ENCODE results near the gene PRKCA. TPM values are rescaled to one million over a fixed set of nuclear protein-coding genes. Genes with fewer than 3 reads are reported as not detected.

Gene PRKCA
- total RNA-seq, 1 experiment from 2014 or later = 22.6 TPM

DNA sequence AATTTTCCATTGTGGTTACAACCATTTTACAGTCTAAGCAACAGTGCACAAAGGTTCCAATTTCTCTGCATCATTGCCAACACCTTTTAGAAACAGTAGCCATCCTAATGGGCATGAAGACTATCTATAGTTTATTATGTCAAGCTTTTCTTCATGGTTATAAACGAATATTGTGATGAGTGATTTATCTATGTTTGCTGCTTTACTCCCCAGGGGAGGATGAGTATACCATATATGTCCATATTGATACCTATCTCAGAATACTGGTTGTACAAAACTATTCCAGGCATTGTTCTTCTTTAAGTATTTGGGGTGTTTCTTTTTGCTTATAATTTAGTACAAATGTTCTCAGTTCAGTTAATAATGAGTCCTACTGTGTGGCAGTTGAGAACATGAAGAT, 98.3 kb downstream of the PRKCA start:
- DNase-seq (no peak), ATAC-seq (no peak)
- H3K27ac ChIP-seq (ENCODE audit: low read length) = no peak overlapping the region
- no peak overlapping the region for H3K4me3 ChIP-seq (ENCODE audit: low read length)
- TF ChIP-seq EZH2 (IDR thresholded peaks at IDR 0.05; ENCODE audit: low read length, unreplicated experiment) (no peak), CTCF (conservative IDR thresholded peaks at IDR 0.05; ENCODE audit: low read depth, low read length) (no peak), EZH2phosphoT487 (IDR thresholded peaks at IDR 0.05; ENCODE audit: borderline replicate concordance, low read length) (no peak)
- no TSS peak for BruUV-seq (replicated peaks)
- intact Hi-C loops (cut with micrococcal nuclease) = no loop called here
- H3K9me2 ChIP-seq (replicated peaks; ENCODE audit: low read length) = no peaks in the 10 kb centered on the region
- H3K4me1 ChIP-seq (ENCODE audit: insufficient read depth, low read length) = no peaks in the 10 kb centered on the region
- H4K20me1 ChIP-seq (ENCODE audit: low read length) = no peaks in the 10 kb centered on the region
- no peaks in the 10 kb centered on the region for H3F3A ChIP-seq (ENCODE audit: low read length, unreplicated experiment)
- CTCF ChIA-PET = no interaction called here
- H3K9ac ChIP-seq (ENCODE audit: low read length) = no peak overlapping the region
- H3K27me3 ChIP-seq (ENCODE audit: low read length) = no peaks in the 10 kb centered on the region
- peaks cover 4% of the 10 kb centered on the region; the same call in 1 of the 2 replicates for H3K9me3 ChIP-seq (ENCODE audit: low read length)
- H3K4me2 ChIP-seq (ENCODE audit: low read length) = no peak overlapping the region
- POLR2A ChIA-PET (ENCODE audit: unreplicated experiment) = no interaction called here
- no peak overlapping the region for H2AFZ ChIP-seq (ENCODE audit: low read length)
- H3K36me3 ChIP-seq (ENCODE audit: low read depth, low read length) = peaks cover 14% of the 10 kb centered on the region
- peaks cover 41% of the 10 kb centered on the region for H3K79me2 ChIP-seq (ENCODE audit: low read length)

DNA sequence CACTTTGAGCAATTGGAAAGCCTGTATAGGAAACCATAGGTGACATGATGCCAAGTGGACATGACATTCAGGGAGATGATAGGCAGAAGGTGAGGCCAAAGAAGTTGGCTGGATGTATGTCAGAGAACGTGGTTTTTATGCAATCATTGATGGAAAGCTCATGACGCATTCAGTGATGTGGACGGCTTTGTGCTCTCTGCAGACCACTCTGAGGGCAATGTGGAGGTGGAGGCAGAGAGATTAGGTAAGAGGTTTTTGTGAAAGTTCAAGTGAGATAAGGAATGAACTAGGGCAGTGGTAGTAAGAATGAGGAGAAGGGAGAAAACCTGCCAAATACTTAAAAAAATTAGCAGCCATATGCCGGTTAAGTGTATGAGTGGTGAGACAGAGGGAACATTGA, 99.0 kb downstream of the PRKCA start:
- TF ChIP-seq EZH2 (IDR thresholded peaks at IDR 0.05; ENCODE audit: low read length, unreplicated experiment) (no peak), CTCF (conservative IDR thresholded peaks at IDR 0.05; ENCODE audit: low read depth, low read length) (no peak), EZH2phosphoT487 (IDR thresholded peaks at IDR 0.05; ENCODE audit: borderline replicate concordance, low read length) (no peak)
- peaks cover 39% of the 10 kb centered on the region for H3K79me2 ChIP-seq (ENCODE audit: low read length)
- POLR2A ChIA-PET (ENCODE audit: unreplicated experiment) = no interaction called here
- H3K4me1 ChIP-seq (ENCODE audit: insufficient read depth, low read length) = no peaks in the 10 kb centered on the region
- DNase-seq (no peak), ATAC-seq (no peak)
- H3K27me3 ChIP-seq (ENCODE audit: low read length) = no peaks in the 10 kb centered on the region
- BruUV-seq (replicated peaks) = no TSS peak
- no peaks in the 10 kb centered on the region for H4K20me1 ChIP-seq (ENCODE audit: low read length)
- intact Hi-C loops (cut with micrococcal nuclease) = no loop called here
- H3K4me3 ChIP-seq (ENCODE audit: low read length) = no peak overlapping the region
- peaks cover 4% of the 10 kb centered on the region; the same call in 1 of the 2 replicates for H3K9me3 ChIP-seq (ENCODE audit: low read length)
- no peaks in the 10 kb centered on the region for H3F3A ChIP-seq (ENCODE audit: low read length, unreplicated experiment)
- H3K9me2 ChIP-seq (replicated peaks; ENCODE audit: low read length) = no peaks in the 10 kb centered on the region
- CTCF ChIA-PET = no interaction called here
- H3K27ac ChIP-seq (ENCODE audit: low read length) = no peak overlapping the region
- no peak overlapping the region for H3K4me2 ChIP-seq (ENCODE audit: low read length)
- H3K9ac ChIP-seq (ENCODE audit: low read length) = no peak overlapping the region
- no peak overlapping the region for H2AFZ ChIP-seq (ENCODE audit: low read length)
- peaks cover 14% of the 10 kb centered on the region for H3K36me3 ChIP-seq (ENCODE audit: low read depth, low read length)

DNA sequence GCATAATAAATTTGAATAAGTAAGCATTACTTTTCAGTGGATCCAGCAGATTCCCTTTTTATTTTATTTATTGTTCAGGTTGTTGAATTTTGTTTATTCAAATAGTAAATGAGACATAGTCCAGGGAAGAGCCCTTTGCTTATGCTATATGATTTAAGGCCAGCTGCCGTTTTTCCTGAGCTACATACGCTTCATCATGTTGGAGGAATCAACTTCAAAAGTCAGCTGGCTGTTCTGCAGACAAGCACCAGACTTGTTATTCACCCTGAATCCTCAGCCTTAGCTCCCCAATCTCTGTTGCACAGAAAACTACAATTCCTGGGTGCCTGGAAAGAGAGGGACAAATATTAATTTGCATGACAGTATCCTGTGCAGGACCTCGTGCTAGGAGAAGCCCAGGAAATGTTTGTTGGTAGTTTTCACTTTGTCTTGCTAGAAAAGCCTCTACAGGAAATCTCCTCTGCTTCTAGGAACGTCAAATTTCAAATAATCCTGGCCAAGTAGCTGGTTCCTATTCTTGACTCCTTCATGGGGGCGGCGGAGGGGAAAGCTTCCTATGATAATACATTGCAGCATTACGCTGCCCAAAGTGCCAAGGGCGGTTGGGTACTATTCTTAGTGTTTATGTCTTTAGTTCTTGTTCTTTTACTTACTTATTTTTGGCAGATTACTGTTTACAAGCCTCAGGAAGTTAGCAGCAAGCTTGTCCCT, 101.6 kb downstream of the PRKCA start:
- Histone ChIP-seq H3K27ac (ENCODE audit: low read length) (no peak overlapping the region), H3K4me1 (ENCODE audit: insufficient read depth, low read length) (no peaks in the 10 kb centered on the region), H3K36me3 (ENCODE audit: low read depth, low read length) (peaks cover 3% of the 10 kb centered on the region; the same call in 1 of the 2 replicates), H3K27me3 (ENCODE audit: low read length) (no peaks in the 10 kb centered on the region), H3F3A (ENCODE audit: low read length, unreplicated experiment) (no peaks in the 10 kb centered on the region), H3K9me2 (replicated peaks; ENCODE audit: low read length) (no peaks in the 10 kb centered on the region), H3K9me3 (ENCODE audit: low read length) (peaks cover 4% of the 10 kb centered on the region; the same call in 1 of the 2 replicates), H3K4me3 (ENCODE audit: low read length) (no peak overlapping the region), H3K9ac (ENCODE audit: low read length) (no peak overlapping the region), H2AFZ (ENCODE audit: low read length) (no peak overlapping the region), H3K79me2 (ENCODE audit: low read length) (peaks cover 34% of the 10 kb centered on the region), H3K4me2 (ENCODE audit: low read length) (no peak overlapping the region), H4K20me1 (ENCODE audit: low read length) (no peaks in the 10 kb centered on the region)
- ChIA-PET POLR2A (ENCODE audit: unreplicated experiment) (interaction anchor here (0.7 kb wide), 1 partner anchor 174 kb away, joined by 40 read pairs; no protein-coding TSS in a partner anchor), CTCF (interaction anchor here (0.7 kb wide), 1 partner anchor 28 kb away, joined by 3 read pairs; no protein-coding TSS in a partner anchor)
- no peak for ATAC-seq
- intact Hi-C loops (cut with micrococcal nuclease) = no loop called here
- BruUV-seq (replicated peaks) = no TSS peak
- no peak for DNase-seq
- TF ChIP-seq CTCF (conservative IDR thresholded peaks at IDR 0.05; ENCODE audit: low read depth, low read length) (no peak), EZH2phosphoT487 (IDR thresholded peaks at IDR 0.05; ENCODE audit: borderline replicate concordance, low read length) (no peak), EZH2 (IDR thresholded peaks at IDR 0.05; ENCODE audit: low read length, unreplicated experiment) (no peak)
